ENCODE results near the gene HMGN5. TPM values are rescaled to one million over a fixed set of nuclear protein-coding genes. Genes with fewer than 3 reads are reported as not detected.

HMGN5 gene
- total RNA-seq, 1 experiment from 2014 or later = 13.0 TPM

DNA sequence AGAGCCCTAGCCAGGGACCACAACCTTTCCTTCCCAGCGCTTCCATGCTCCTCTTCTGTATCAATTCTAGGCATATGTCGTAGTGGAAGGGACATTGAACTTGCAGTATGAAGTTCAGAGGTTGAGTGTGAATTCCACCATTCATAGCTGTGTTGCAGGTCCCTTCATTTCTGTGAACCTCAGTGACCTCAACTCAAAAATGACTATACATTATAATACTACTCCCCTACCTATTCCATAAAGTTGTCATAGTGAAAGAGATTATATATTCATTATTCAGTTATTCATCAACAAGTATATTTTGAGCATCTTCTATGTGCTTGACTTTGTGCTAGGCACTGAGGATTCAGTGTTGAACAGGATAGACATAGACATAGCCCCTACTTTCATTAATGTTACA is 28.2 kb upstream of the HMGN5 start:
- no peak overlapping the region for H3K9ac ChIP-seq (ENCODE audit: extremely low read depth, insufficient read length, low read length)
- H3K27ac ChIP-seq (ENCODE audit: insufficient read length, low read depth, low read length) = no peak overlapping the region
- no peak overlapping the region for H2BK5ac ChIP-seq (ENCODE audit: insufficient read length, low read length)
- no peak overlapping the region for H4K91ac ChIP-seq (ENCODE audit: insufficient read length, low read depth, low read length)
- H4K20me1 ChIP-seq (ENCODE audit: control insufficient read depth, insufficient read depth, insufficient read length) = no peaks in the 10 kb centered on the region
- H3K4me2 ChIP-seq (ENCODE audit: insufficient read depth, insufficient read length, low read length) = no peak overlapping the region
- Mint-ChIP-seq H3K4me1 (peaks cover 11 to 18% of the 10 kb centered on the region in 2 experiments), H3K36me3 (ENCODE audit: insufficient read depth in 1 of 3, low read depth in 3 of 3) (peaks cover 0 to 5% (median 3%) of the 10 kb centered on the region in 3 experiments; a peak in 5 of 7 replicates), H3K4me3 (no peak overlapping the region), H3K27ac (no peak overlapping the region), H3K9me3 (peaks cover 52 to 61% of the 10 kb centered on the region in 2 experiments), H3K27me3 (ENCODE audit: low read depth) (no peaks in the 10 kb centered on the region)
- H3K14ac ChIP-seq (ENCODE audit: insufficient read depth, low read length) = no peak overlapping the region
- H2BK15ac ChIP-seq (ENCODE audit: low read depth, low read length) = no peak overlapping the region
- no peak overlapping the region for H2AK5ac ChIP-seq (ENCODE audit: insufficient read length, low read length)
- H3T11ph ChIP-seq (ENCODE audit: low read length) = no peak overlapping the region
- H3K9me3 ChIP-seq (ENCODE audit: control insufficient read depth, low read depth, low read length) = peaks cover 6% of the 10 kb centered on the region
- no peaks in the 10 kb centered on the region for H3K4me1 ChIP-seq (ENCODE audit: insufficient read depth, low read length)
- DNase-seq = no peak
- H3K18ac ChIP-seq (ENCODE audit: insufficient read length, low read depth, low read length) = no peak overlapping the region
- no peak overlapping the region for H2BK12ac ChIP-seq (ENCODE audit: insufficient read length, low read depth, low read length)
- no peak overlapping the region for H4K5ac ChIP-seq (ENCODE audit: insufficient read length, low read depth, low read length)
- TF ChIP-seq, protein P1, sequence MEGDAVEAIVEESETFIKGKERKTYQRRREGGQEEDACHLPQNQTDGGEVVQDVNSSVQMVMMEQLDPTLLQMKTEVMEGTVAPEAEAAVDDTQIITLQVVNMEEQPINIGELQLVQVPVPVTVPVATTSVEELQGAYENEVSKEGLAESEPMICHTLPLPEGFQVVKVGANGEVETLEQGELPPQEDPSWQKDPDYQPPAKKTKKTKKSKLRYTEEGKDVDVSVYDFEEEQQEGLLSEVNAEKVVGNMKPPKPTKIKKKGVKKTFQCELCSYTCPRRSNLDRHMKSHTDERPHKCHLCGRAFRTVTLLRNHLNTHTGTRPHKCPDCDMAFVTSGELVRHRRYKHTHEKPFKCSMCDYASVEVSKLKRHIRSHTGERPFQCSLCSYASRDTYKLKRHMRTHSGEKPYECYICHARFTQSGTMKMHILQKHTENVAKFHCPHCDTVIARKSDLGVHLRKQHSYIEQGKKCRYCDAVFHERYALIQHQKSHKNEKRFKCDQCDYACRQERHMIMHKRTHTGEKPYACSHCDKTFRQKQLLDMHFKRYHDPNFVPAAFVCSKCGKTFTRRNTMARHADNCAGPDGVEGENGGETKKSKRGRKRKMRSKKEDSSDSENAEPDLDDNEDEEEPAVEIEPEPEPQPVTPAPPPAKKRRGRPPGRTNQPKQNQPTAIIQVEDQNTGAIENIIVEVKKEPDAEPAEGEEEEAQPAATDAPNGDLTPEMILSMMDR (conservative IDR thresholded peaks at IDR 0.05) = no peak
- H3K56ac ChIP-seq (ENCODE audit: insufficient read length, low read depth, low read length) = no peak overlapping the region
- H3K79me2 ChIP-seq (ENCODE audit: insufficient read depth, low read length) = no peaks in the 10 kb centered on the region
- H2BK20ac ChIP-seq (ENCODE audit: low read depth, low read length, poor library complexity, severe bottlenecking) = no peak overlapping the region
- no peak overlapping the region for H3K4ac ChIP-seq (ENCODE audit: low read depth, low read length)
- H2BK120ac ChIP-seq (ENCODE audit: low read depth, low read length, poor library complexity, severe bottlenecking) = no peak overlapping the region
- H2AFZ ChIP-seq (ENCODE audit: low read length) = no peak overlapping the region
- no CpG with 5 or more reads among the region's 2 CpGs for WGBS (ENCODE audit: extremely low coverage, insufficient read length, low lambda C conversion rate)
- no peaks in the 10 kb centered on the region for H3K23me2 ChIP-seq (ENCODE audit: insufficient read length, low read depth, low read length, poor library complexity, severe bottlenecking)
- no peak overlapping the region for H4K8ac ChIP-seq (replicated peaks; ENCODE audit: insufficient read length, low read depth, low read length)
- no peaks in the 10 kb centered on the region for H3K79me1 ChIP-seq (ENCODE audit: insufficient read depth, low read depth, low read length, poor library complexity, severe bottlenecking)
- H3K23ac ChIP-seq (ENCODE audit: insufficient read length, low read depth, low read length) = no peak overlapping the region
- no peaks in the 10 kb centered on the region for H3K27me3 ChIP-seq (ENCODE audit: insufficient read depth, low read length)
